IMR-90 (cell line): ENCODE measurements around the gene POMGNT2. TPM values are rescaled to one million over a fixed set of nuclear protein-coding genes. Genes with fewer than 3 reads are reported as not detected.

Source experiments
- ATAC-seq: fragments of 200-7000 bp; cut with Tn5 transposase; 2 replicates; pipeline ENCODE4 v1.9.1; 2020; ENCODE audit warnings: low read depth, mild to moderate bottlenecking, moderate library complexity
- BruUV-seq: library from RNA; stranded (reverse); fragments of 400-500 nt; replicated peaks from 2 replicates; lab custom pipeline; 2021; lab: Mats Ljungman, UMichigan
- CTCF ChIA-PET: fragments of 300-600 bp; formaldehyde crosslinking; extraction: SDS; loops from one replicate; lab custom pipeline; 2021; ENCODE audit warnings: antibody characterized with exemption; lab: Yijun Ruan, JAX
- POLR2A ChIA-PET: fragments of 300-600 bp; sonication (Branson Sonifier 250); formaldehyde crosslinking; loops from one replicate; lab custom pipeline; 2022; ENCODE audit warnings: antibody characterized with exemption; ENCODE audit not compliant: unreplicated experiment; lab: Charles Lee
- DNase-seq: peaks from one replicate; pipeline ENCODE4 v3.0.0; 2013
- H2AFZ ChIP-seq: replicated peaks from 2 replicates; pipeline ENCODE3; 2013; ENCODE audit warnings: low read length, mild to moderate bottlenecking; ENCODE audit not compliant: poor library complexity
- H2AK5ac ChIP-seq: 2 replicates; pipeline ENCODE4 v1.6.1; 2013; ENCODE audit warnings: low read depth, low read length, inconsistent platforms
- H2AK9ac ChIP-seq: replicated peaks from 2 replicates; pipeline ENCODE3; 2013; ENCODE audit warnings: mild to moderate bottlenecking, low read depth, low read length, moderate library complexity; ENCODE audit not compliant: poor library complexity
- H2BK120ac ChIP-seq: 2 replicates; pipeline ENCODE4 v1.6.1; 2013; ENCODE audit warnings: low read depth, low read length, inconsistent platforms
- H2BK15ac ChIP-seq: 3 replicates; pipeline ENCODE4 v1.6.1; 2013; ENCODE audit warnings: low read depth, low read length, inconsistent platforms
- H2BK20ac ChIP-seq: 2 replicates; pipeline ENCODE4 v1.6.1; 2013; ENCODE audit warnings: low read depth, mild to moderate bottlenecking, inconsistent platforms, low read length, moderate library complexity
- H2BK5ac ChIP-seq: 2 replicates; pipeline ENCODE4 v1.6.1; 2013; ENCODE audit warnings: mild to moderate bottlenecking, low read depth, low read length, inconsistent platforms; ENCODE audit not compliant: poor library complexity, severe bottlenecking
- H3K14ac ChIP-seq: replicated peaks from 2 replicates; pipeline ENCODE4 v1.6.1; 2013; ENCODE audit warnings: low read depth, low read length, inconsistent platforms
- H3K18ac ChIP-seq: 2 replicates; pipeline ENCODE4 v1.6.1; 2013; ENCODE audit warnings: low read depth, low read length, control low read depth
- H3K23ac ChIP-seq: 2 replicates; pipeline ENCODE4 v1.6.1; 2013; ENCODE audit warnings: low read depth, low read length, inconsistent platforms
- H3K27ac ChIP-seq: 2 replicates; pipeline ENCODE4 v1.5.1; 2013; ENCODE audit warnings: mild to moderate bottlenecking, control low read depth, low read length; ENCODE audit not compliant: insufficient read depth
- H3K27me3 ChIP-seq: 2 replicates; pipeline ENCODE4 v1.6.1; 2013; ENCODE audit warnings: low read length; ENCODE audit not compliant: control insufficient read depth, insufficient read depth
- H3K36me3 ChIP-seq: 2 replicates; pipeline ENCODE4 v1.6.1; 2013; ENCODE audit warnings: low read length, mixed read lengths; ENCODE audit not compliant: control insufficient read depth, insufficient read depth
- H3K4ac ChIP-seq: 2 replicates; pipeline ENCODE4 v1.6.1; 2013; ENCODE audit warnings: low read depth, low read length, inconsistent platforms
- H3K4me1 ChIP-seq: 2 replicates; pipeline ENCODE4 v1.6.1; 2013; ENCODE audit warnings: low read length, mixed read lengths; ENCODE audit not compliant: control insufficient read depth, insufficient read depth
- H3K4me2 ChIP-seq: 2 replicates; pipeline ENCODE4 v1.6.1; 2013; ENCODE audit warnings: low read depth, mild to moderate bottlenecking, control low read depth, low read length, moderate library complexity
- H3K4me3 ChIP-seq: 2 replicates; pipeline ENCODE4 v1.5.1; 2013; ENCODE audit warnings: low read depth, mild to moderate bottlenecking, control low read depth, low read length, moderate library complexity; ENCODE audit not compliant: insufficient read depth
- H3K56ac ChIP-seq: 2 replicates; pipeline ENCODE4 v1.6.1; 2013; ENCODE audit warnings: low read length, inconsistent platforms; ENCODE audit not compliant: insufficient read depth; ENCODE audit errors: extremely low read depth
- H3K79me1 ChIP-seq, 2 experiments: 2 replicates each; pipeline ENCODE4 v1.6.1; 2013; ENCODE audit warnings: low read length in 2 of 2, inconsistent platforms in 1 of 2, low read depth in 1 of 2
- H3K9ac ChIP-seq: 2 replicates; pipeline ENCODE4 v1.6.1; 2013; ENCODE audit warnings: low read depth, low read length, control low read depth
- H3K9me1 ChIP-seq: 2 replicates; pipeline ENCODE4 v1.6.1; 2013; ENCODE audit warnings: low read length, inconsistent platforms; ENCODE audit not compliant: insufficient read depth
- H3K9me3 ChIP-seq: 2 replicates; pipeline ENCODE4 v1.6.1; 2013; ENCODE audit warnings: low read length; ENCODE audit not compliant: control insufficient read depth, insufficient read depth
- H4K20me1 ChIP-seq: 2 replicates; pipeline ENCODE4 v1.6.1; 2013; ENCODE audit warnings: low read length, inconsistent platforms; ENCODE audit not compliant: insufficient read depth
- H4K5ac ChIP-seq: 2 replicates; pipeline ENCODE4 v1.6.1; 2013; ENCODE audit warnings: mild to moderate bottlenecking, low read depth, low read length, control low read depth
- H4K8ac ChIP-seq, 2 experiments: 2 replicates each; pipeline ENCODE4 v1.6.1; 2013; ENCODE audit warnings: low read depth in 2 of 2, low read length in 2 of 2, control low read depth in 1 of 2, inconsistent platforms in 1 of 2
- H4K91ac ChIP-seq: 2 replicates; pipeline ENCODE4 v1.6.1; 2013; ENCODE audit warnings: low read depth, low read length, inconsistent platforms; ENCODE audit not compliant: insufficient read depth
- BHLHE40 ChIP-seq: fragments of 150-350 bp; IDR thresholded peaks from 2 replicates; pipeline ENCODE4 v1.6.1; 2016; ENCODE audit warnings: mild to moderate bottlenecking, low read depth, low read length
- MAFK ChIP-seq: IDR thresholded peaks from 2 replicates; pipeline ENCODE4 v1.6.1; 2012; ENCODE audit warnings: low read depth, low read length, improper control_type of control experiment
- WGBS, 2 experiments: methylation state at CpG; one replicate each; pipeline versions ENCODE4 v1.1.5 to v1.1.7; 2013; ENCODE audit warnings: missing lambda C conversion rate in 2 of 2; ENCODE audit not compliant: insufficient read length in 1 of 2; ENCODE audit errors: extremely low coverage in 2 of 2; 5-methylcytosine and 5-hydroxymethylcytosine counted together
- dilution Hi-C: fragments of 300-500 bp; cut with HindIII; formaldehyde crosslinking; loops from one replicate; pipeline ENCODE4 v1.14.3; 2018; ENCODE audit warnings: low sequenced_read_pairs; ENCODE audit not compliant: unreplicated experiment
- in situ Hi-C: fragments of 300-500 bp; cut with MboI; formaldehyde crosslinking; loops from 3 replicates; pipeline ENCODE4 v1.14.3; 2019; ENCODE audit warnings: low sequenced_read_pairs, inconsistent platforms, mixed read lengths
- intact Hi-C: fragments of 100-400 bp; cut with micrococcal nuclease; formaldehyde crosslinking; loops from 2 replicates; pipeline ENCODE4 v1.10.0; 2022
- polyA plus RNA-seq, 3 experiments: library from polyadenylated mRNA; depleted of rRNA; stranded (reverse); fragments of >200 nt; gene quantifications; 2 replicates each; pipeline ENCODE4 v1.2.3, GENCODE V29; 2012; ENCODE audit warnings: low replicate concordance in 1 of 3
- total RNA-seq: library from RNA; depleted of rRNA; stranded (reverse); fragments of >200 nt; gene quantifications from 2 replicates; pipeline ENCODE4 v1.2.3, GENCODE V29; 2012
- TF ChIP-seq, protein P1 (sequence below): fragments of 150-350 bp; IDR thresholded peaks from 2 replicates; pipeline ENCODE4 v1.6.1; 2017; ENCODE audit warnings: mild to moderate bottlenecking, antibody characterized with exemption, low read length, low read depth
- TF ChIP-seq, protein P2 (sequence below): fragments of 150-350 bp; IDR thresholded peaks from 2 replicates; pipeline ENCODE4 v1.6.1; 2016; ENCODE audit warnings: low read depth, mild to moderate bottlenecking, low read length, moderate library complexity, borderline replicate concordance

POMGNT2 gene
- total and polyA plus RNA-seq, 2 of the 4 experiments (the other 2 are of a cell fraction): 7.5 to 16.2 TPM

DNA sequence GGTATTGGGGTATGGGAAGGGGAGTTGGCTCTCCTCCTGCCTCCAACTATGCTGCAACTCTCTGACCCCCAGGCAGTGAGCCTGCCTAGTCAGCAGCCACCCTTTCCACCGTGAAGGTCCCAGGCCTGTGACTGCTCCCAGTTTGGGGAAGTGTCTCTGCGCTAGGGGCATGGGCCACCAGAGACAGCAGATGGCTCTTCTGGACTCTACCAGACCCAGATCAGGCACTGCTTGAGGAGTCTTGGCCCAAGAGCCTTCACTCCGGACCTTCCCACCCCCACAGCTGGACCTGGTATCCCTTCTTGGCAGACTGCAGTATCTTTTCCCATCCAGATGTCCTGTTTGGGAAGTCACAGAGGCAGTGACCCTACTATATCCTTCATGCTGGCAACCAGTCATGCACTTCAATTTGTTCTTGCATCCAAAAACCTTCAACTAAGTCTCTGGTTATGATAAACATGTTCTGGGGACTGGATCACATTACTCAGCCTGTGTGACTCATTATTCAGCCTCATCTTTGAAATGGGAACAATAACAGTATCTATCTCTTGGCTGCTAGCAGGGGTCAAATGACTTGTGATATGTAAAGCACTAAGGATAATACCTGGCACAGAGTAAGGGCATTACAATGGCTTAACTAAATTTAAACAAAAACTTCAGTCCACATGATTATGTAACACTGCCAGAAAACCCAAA is 62.7 kb downstream of the POMGNT2 start:
- Histone ChIP-seq H2AFZ (no peak overlapping the region), H3K27me3 (no peaks in the 10 kb centered on the region), H3K4me1 (no peaks in the 10 kb centered on the region), H2AK9ac (no peak overlapping the region), H2BK5ac (no peak overlapping the region), H3K4me2 (no peak overlapping the region), H3K9me3 (no peaks in the 10 kb centered on the region; the same call in 1 of the 2 replicates), H3K27ac (no peak overlapping the region), H3K9me1 (no peaks in the 10 kb centered on the region), H4K91ac (no peak overlapping the region), H3K9ac (no peak overlapping the region), H3K14ac (no peak overlapping the region), H4K8ac (no peak overlapping the region), H4K20me1 (no peaks in the 10 kb centered on the region), H2BK120ac (no peak overlapping the region), H2AK5ac (no peak overlapping the region), H3K56ac (no peak overlapping the region), H3K18ac (no peak overlapping the region), H4K5ac (no peak overlapping the region), H2BK15ac (no peak overlapping the region), H3K23ac (no peak overlapping the region), H3K36me3 (no peaks in the 10 kb centered on the region), H3K4ac (no peak overlapping the region), H3K4me3 (no peak overlapping the region), H3K79me1 (no peaks in the 10 kb centered on the region), H2BK20ac (no peak overlapping the region)
- in situ Hi-C loops (no loop called here), intact Hi-C loops (no loop called here), dilution Hi-C loops (no loop called here)
- no peak for DNase-seq
- TF ChIP-seq, protein P1, sequence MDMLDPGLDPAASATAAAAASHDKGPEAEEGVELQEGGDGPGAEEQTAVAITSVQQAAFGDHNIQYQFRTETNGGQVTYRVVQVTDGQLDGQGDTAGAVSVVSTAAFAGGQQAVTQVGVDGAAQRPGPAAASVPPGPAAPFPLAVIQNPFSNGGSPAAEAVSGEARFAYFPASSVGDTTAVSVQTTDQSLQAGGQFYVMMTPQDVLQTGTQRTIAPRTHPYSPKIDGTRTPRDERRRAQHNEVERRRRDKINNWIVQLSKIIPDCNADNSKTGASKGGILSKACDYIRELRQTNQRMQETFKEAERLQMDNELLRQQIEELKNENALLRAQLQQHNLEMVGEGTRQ: no peak
- TF ChIP-seq, protein P2, sequence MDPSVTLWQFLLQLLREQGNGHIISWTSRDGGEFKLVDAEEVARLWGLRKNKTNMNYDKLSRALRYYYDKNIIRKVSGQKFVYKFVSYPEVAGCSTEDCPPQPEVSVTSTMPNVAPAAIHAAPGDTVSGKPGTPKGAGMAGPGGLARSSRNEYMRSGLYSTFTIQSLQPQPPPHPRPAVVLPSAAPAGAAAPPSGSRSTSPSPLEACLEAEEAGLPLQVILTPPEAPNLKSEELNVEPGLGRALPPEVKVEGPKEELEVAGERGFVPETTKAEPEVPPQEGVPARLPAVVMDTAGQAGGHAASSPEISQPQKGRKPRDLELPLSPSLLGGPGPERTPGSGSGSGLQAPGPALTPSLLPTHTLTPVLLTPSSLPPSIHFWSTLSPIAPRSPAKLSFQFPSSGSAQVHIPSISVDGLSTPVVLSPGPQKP: no peak
- TF ChIP-seq BHLHE40 (no peak), MAFK (no peak)
- ATAC-seq: no peak
- WGBS, 2 experiments: 80% methylated on average over 1 of the region's 3 CpGs; no CpG with 5 or more reads in 1 of the 2 experiments
- ChIA-PET POLR2A (no interaction called here), CTCF (no interaction called here)
- BruUV-seq: no TSS peak
